ENCODE measurements around the gene GSE1.

GSE1 gene

DNA sequence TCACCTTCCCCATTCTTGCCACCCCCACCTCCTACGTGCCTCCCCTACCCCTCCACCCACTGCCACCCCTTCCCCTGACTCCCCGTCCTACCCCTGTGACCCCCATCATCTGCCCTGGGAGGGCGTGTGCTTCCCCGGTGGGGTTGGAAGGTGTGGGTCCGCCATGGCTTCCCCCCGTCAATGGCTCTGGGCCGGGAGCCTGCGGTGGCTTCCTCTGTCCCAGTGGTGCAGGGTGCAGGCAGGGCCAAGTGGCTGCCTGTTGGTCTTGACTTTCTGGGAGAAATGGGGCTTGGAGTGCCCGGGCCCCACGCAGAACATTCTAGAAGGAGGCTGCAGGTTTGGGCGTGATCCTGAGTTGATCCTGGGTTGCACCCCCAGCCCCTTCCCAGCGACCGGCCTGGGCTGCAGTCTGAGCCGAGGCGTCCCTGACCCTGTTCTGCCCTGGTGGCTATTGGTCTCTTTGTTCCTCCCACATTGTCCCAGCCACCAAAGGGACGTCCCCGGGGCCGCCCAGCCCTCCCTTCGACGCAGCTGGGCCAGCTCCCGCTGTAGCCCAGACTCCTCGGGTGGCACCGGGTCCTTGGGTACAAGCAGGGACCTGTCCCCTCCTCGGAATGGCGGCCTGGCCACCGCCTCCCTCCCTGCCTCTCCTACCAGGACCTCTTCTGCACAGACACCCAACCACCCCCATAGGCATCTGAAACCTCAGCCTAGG, 25.7 kb downstream of the GSE1 start:
- no peak for DNase-seq (ENCODE audit: low read depth)
- no peak overlapping the region for H3K4me3 ChIP-seq (ENCODE audit: low read depth, low read length)
- TF ChIP-seq, protein P1, sequence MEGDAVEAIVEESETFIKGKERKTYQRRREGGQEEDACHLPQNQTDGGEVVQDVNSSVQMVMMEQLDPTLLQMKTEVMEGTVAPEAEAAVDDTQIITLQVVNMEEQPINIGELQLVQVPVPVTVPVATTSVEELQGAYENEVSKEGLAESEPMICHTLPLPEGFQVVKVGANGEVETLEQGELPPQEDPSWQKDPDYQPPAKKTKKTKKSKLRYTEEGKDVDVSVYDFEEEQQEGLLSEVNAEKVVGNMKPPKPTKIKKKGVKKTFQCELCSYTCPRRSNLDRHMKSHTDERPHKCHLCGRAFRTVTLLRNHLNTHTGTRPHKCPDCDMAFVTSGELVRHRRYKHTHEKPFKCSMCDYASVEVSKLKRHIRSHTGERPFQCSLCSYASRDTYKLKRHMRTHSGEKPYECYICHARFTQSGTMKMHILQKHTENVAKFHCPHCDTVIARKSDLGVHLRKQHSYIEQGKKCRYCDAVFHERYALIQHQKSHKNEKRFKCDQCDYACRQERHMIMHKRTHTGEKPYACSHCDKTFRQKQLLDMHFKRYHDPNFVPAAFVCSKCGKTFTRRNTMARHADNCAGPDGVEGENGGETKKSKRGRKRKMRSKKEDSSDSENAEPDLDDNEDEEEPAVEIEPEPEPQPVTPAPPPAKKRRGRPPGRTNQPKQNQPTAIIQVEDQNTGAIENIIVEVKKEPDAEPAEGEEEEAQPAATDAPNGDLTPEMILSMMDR (IDR thresholded peaks at IDR 0.05; ENCODE audit: insufficient read depth, low read depth, low read length, missing control alignments) = no peak

DNA sequence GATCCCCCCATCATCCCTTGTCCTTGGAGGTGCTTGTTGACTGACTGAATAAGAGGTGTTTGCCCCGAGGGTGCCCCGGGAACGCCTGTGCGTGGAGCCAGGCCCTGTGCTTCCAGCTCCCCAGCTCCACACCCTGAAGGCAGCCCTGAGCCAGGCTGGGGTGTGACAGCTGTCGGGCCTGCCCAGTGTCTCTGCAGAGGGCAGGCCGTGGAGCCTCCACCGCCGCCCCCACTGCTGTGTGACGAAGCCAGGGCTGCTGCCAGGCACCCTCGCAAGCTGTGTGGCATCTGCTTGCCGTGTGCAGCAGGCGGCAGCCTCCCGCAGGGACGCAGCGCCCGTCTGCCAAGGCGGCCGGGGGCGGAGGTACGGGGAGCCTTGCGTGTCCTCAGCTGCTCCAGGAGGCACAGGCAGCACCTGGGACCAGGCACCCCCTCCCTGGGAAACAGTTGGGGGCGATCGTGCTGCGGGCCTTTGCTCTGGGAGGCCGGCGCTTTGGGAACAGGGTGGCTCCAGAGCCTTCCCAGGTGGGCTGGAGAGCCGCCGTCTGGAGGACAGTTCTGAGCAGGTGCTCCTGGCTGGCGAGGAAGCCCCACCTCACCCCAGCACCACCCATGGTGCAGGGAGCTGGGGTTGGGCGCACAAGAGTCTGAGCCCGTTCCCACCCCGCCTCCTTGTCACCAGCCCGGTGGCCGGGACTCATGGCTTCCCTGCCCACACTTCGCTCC, 26.6 kb downstream of the GSE1 start:
- TF ChIP-seq, protein P1 (IDR thresholded peaks at IDR 0.05; ENCODE audit: insufficient read depth, low read depth, low read length, missing control alignments) = no peak
- no peak overlapping the region for H3K4me3 ChIP-seq (ENCODE audit: low read depth, low read length)
- no peak for DNase-seq (ENCODE audit: low read depth)

DNA sequence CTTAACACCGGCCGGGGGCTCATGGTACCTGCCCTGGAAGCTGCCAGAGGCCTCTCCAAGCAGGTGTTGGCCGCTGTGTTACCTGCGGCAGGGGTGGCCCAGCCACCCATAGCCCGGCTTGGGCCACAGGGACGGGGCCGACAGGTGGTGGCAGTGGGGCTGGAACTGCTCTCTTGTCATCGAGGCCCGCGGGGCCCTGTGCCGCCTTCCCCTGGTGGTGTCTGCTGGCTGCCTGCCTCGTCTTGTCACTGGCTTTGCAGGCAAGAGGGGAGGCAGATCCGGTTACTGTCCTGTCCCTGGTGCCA, 27.1 kb downstream of the GSE1 start:
- no peak for DNase-seq (ENCODE audit: low read depth)
- TF ChIP-seq, protein P1 (IDR thresholded peaks at IDR 0.05; ENCODE audit: insufficient read depth, low read depth, low read length, missing control alignments) = no peak
- H3K4me3 ChIP-seq (ENCODE audit: low read depth, low read length) = no peak overlapping the region

DNA sequence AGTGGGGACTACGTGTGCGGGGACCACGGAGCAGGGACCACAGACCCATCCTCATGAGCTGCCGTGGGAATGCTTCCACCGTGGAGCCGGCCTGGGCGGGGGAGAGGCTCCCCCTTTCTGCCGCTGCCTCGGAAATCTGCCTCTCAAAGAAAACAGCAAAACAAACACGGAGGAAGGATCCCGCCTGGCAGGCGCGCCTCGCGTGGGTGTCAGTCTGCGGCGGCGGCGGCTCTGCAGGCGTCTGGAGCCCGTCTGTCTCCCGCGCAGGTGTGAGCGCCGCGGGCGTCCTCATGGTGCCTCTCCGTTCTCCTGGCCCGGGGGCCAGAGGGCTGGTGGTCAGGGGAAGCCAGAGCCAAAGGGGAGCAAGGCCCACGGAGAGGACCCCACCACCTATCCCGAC, 27.5 kb downstream of the GSE1 start:
- H3K4me3 ChIP-seq (ENCODE audit: low read depth, low read length) = no peak overlapping the region
- TF ChIP-seq, protein P1 (IDR thresholded peaks at IDR 0.05; ENCODE audit: insufficient read depth, low read depth, low read length, missing control alignments) = no peak
- DNase-seq (ENCODE audit: low read depth) = no peak

DNA sequence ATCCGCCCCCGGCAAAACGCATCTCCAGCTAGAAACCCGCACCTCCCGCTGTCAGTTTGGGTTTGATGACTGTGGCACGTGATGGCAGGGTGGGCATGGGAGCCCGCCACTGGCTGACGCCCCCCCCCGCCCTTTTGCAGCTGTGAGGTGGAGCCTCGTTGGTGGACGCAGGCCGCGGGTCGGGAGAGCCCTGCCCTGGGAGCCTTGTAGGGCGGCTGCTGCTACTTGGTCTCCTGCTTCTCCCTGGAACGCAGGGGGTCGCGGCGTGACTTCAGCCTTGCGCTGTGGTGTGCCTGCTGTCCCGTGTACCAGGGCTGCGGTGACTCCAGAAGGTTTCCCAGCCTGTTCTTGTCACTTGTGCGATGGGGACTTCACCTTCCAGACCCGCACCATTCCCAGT, 28.2 kb downstream of the GSE1 start:
- no peak overlapping the region for H3K4me3 ChIP-seq (ENCODE audit: low read depth, low read length)
- DNase-seq (ENCODE audit: low read depth) = no peak
- TF ChIP-seq, protein P1 (IDR thresholded peaks at IDR 0.05; ENCODE audit: insufficient read depth, low read depth, low read length, missing control alignments) = no peak

GRCh38 chr16:85641776-85642176, 28.7 kb downstream of the GSE1 start:
- no peak for DNase-seq (ENCODE audit: low read depth)
- TF ChIP-seq, protein P1 (IDR thresholded peaks at IDR 0.05; ENCODE audit: insufficient read depth, low read depth, low read length, missing control alignments) = no peak
- no peak overlapping the region for H3K4me3 ChIP-seq (ENCODE audit: low read depth, low read length)
